Activated CD8-positive, alpha-beta memory T cell treated with anti-CD3 and anti-CD28 coated beads, Interleukin-2, amount 50 U/mL, for 24 hours (primary cell): ENCODE results near the gene WDFY2.
A peak's percentile ranks its signal among the peaks of the same experiment; 100 is the strongest.

ENCODE experiments used
- DNase-seq: peaks from one replicate; pipeline ENCODE4 v3.0.0-alpha.2; 2020; ENCODE audit errors: extremely low read depth

Gene WDFY2

DNA sequence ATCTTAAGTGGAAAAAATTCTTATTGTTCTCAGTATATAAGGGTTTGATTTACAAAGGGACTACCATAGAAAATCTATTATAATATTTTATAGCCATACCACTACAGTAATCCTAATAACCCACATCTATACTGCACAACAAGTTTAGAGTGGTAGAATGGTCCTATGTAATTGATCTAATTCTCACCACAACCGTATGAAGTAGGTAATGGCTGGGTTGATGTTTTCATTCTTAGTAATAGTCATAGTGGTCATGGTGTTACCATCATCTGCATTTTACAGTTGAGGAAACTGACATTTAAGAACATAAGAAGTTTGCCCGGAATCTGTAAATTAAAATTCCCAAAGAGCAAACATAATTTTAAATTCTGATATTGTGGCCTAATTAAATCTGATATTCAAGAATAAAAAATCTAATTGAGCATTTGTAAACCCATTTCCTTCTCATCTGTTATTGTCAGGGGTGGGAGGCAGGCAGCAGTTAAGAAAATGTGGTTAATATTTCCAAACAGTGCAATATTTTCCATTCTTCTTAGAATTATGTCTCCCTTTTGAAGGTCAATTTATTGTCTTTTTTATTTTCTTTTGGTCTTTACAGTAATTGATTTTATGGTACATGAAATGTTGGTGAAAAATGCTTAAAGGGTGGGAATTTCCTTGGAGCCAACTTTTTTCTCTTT lies 154.1 kb downstream of the WDFY2 start:
- DNase-seq = no peak

DNA sequence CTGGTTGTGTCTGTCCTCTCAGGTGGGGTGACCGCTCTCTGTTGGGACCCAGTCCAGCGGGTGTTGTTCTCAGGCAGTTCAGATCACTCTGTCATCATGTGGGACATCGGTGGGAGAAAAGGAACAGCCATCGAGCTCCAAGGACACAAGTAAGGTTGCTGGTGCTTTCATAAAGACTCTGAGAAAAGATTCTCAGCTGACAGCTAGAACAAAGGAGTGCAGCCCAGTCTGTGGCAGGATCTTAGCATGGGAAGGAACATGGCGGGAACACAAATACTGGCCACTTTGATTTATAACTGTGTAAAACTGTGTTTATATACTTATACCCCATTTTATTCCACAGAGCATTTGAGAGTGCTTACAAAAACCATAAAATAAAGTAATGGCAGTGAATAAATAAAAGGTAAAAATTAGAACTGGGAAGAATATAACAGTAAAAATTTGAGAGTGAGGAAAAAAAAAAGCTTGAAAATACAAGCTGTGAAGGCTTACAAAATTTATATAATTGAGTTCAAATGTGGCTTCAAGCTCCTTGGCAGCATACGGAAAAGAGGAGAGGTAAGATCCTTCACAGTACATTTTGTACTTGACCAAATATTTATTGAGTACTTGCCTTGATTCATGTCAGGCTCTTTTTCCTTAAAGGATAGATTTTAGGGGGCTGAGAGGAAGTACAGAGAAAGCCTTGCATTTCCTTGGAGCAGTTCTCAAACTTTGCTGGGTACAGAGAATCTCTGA lies 154.9 kb downstream of the WDFY2 start:
- no peak for DNase-seq

DNA sequence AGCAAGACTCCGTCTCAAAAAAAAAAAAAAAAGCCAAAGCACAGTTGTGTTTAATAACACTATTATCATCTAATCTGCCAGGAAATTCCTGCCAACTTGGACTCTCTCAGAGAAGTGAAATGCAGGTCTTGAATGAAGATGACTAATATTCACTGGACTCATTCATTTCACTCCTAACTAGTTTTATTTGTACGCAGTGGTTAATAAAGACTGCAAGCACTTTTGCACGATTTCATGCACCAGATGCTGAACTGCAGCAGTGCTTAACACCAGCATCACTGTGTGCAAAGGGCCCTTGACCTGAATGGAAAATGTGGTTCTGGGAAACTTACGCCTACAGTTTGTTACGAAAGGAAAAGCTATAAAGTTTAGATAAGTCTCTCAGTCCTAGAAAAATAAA lies 156.4 kb downstream of the WDFY2 start:
- DNase-seq = no peak

DNA sequence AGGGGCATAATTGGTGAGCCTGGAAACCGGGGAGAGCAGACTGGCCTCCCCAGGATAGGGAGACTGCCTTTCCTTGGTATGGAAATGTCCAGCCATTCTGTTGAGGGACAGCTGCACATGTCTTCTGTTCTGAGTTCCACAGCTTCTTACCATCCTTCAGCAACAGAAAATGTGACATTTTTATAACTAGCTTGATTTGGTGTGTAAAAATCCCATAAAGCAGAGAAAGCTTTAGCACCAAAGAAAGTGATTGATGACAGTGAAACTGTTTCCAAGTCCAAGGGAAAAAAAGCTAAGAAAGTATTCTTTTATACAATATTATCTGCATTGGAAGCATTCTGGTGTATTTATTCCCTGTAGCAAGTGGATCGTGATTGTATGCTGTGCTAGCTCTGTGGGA lies 157.8 kb downstream of the WDFY2 start:
- no peak for DNase-seq

DNA sequence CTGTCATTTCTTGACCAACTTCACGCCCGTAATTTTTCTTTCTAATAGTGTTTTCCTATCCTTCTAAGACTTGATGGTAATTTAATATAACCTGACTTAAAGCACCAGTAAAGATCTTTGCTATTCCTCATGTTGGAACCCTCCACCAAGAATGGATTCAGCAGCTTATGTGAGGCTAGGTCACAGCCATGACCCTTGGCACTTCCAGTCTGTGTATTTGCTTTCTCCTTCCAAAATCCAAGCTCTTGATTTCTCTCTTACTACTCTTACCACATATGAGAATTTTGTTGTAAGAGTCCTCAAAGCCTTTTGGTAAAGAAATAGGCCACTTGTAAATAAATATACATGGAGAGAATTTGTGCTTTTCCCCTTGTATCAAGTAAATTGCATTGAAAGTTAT lies 158.3 kb downstream of the WDFY2 start:
- DNase-seq = no peak

DNA sequence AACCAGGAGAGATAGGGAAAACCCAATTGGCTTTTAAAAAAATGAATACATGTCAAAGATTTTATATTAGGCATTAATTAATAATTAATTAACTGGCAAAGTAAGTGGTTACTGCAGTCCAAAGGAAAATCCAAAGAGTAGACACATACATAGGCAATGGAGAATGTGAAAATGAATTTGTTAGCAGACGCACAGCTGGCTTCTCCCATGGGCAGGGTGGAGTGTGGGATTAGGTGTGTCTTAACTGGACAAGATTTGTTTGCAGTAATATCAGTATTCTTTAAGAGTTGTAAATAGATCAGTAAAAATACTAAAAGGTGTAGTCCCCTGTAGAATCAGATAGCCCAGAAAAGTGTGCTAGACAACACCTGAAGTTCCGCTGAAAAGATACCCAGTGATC lies 161.0 kb downstream of the WDFY2 start:
- no peak for DNase-seq

DNA sequence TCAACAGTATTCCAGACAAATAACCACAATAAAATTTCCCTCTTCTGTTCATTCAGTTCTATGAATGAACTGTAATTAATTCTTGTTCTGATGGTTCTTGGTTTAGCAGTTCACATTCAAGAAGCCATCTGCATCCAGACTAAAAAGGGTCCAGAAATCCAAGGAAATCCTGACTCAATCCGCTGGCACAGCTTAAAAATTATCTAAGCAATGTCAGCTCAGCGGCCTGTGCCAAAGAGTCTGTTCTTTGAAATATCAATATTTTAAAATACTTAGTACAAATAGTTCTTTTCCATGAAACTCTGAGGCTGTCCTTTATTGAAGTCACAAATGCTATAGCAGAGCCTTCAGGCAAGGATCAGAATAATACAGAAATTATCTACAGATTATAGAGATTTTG lies 162.5 kb downstream of the WDFY2 start:
- DNase-seq = no peak

DNA sequence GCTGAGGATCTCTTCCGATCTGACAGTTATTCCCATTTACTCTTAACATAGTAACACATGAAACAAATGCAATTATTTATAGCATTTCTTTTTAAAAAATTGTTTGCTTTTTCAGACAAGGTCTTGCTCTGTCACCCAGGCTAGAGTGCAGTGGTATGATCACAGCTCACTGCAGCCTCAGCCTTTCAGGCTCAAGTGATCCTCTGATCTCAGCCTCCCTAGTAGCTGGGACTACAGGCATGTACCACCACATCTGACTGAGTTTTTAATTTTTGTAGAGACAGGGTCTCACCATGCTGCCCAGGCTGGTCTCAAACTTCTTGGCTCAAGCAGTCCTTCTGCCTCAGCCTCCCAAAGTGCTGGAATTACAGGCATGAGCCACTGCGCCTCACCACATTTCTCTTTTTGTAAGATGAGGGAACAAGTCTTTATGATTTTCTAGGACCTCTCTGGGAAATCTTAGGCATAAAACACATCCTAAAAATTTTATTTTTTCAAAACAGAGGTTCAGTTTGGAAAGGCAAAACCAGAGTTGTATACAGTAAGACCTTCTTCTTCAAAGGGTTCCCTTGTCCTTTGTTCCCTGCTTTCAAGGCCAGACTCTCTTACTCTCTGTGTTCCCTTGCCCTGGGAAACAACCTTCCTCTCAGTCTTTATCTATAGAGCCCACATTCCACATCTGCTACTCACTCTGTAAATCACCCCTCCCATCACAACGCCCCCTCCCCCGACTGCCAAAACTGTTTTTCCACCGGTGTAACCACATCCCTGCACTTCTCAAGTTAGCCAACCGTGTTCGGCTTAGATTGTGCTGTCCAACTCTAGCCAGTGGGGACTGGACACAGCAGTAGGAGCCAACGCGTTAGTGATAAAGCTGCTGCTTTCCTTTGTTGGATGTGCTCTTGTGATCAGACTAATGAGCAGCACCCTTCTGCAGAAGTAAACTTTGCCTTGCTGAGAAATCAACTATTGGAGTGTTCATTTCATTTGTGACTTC lies 163.5 kb downstream of the WDFY2 start:
- DNase-seq = no peak

DNA sequence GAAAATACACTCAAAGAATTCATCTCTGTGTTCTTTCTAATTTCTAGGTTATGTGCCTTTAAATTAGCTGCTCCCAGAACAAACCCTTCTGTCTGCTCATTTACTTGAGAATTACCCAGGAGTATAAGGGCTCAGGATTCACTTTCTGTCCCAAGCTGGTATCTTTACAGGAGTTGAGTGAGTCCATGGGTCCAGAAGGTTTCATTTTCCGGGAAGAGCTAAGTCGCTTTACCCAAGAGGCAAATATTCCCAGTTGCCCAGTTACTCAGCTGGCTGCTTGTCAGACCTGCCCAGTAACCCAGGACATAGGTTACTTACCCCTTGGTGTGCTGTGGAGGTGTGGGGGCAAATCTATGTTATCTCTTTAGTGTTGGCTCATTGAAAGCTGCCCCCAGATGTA lies 172.4 kb downstream of the WDFY2 start:
- DNase-seq = no peak

DNA sequence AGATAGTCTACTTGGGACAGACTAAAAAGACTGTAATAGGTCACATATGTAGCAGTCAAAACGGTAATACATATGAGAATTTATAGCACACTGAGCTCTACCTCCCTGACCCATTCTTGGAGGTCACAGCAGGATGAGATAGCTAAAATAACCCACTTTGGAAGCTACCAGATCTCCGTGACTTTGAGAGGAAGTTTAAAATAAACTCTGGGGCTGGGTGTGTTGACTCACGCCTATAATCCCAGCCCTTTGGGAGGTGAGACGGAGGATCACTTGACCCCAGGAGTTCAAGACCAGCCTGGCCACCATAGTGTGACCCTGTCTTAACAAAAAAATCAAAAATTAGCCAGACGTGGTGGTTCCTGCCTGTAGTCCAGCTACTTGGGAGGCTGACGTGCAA lies 174.4 kb downstream of the WDFY2 start:
- no peak for DNase-seq

DNA sequence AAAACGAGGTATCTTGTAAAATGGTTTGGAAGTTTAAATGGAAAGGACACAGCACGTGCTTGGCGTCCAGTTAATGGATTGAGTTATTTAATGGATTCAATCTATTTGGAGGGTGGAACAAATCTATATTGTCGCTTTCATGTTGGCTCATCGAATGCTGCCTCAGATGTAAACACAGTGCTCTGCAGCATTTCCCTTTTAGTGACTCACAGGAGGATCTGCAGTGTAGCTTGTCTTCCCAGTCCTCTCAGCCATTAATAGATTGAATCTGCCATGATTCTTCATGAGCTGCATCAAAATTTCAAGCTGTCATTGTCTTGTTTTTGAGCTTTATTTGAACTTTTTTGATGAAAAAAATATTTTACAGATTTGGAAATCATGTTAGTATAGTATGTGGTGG lies 175.0 kb downstream of the WDFY2 start:
- no peak for DNase-seq

DNA sequence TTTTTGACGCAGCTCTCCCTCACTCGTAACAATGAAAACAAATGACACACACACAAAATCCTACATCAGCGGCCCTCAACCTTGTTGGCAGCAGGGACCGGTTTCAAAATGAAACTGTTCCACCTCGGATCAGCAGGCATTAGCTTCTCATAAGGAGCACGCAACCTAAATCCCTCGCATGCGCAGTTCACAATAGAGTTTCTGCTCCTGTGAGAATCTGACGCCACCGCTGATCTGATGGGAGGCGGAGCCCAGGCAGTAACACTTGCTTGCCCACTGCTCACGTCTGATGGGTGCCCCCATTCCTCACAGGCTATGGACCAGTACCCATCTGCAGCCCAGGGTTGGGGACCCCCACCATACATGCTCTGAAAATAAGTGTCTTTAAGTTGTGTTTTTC lies 176.3 kb downstream of the WDFY2 start:
- no peak for DNase-seq

DNA sequence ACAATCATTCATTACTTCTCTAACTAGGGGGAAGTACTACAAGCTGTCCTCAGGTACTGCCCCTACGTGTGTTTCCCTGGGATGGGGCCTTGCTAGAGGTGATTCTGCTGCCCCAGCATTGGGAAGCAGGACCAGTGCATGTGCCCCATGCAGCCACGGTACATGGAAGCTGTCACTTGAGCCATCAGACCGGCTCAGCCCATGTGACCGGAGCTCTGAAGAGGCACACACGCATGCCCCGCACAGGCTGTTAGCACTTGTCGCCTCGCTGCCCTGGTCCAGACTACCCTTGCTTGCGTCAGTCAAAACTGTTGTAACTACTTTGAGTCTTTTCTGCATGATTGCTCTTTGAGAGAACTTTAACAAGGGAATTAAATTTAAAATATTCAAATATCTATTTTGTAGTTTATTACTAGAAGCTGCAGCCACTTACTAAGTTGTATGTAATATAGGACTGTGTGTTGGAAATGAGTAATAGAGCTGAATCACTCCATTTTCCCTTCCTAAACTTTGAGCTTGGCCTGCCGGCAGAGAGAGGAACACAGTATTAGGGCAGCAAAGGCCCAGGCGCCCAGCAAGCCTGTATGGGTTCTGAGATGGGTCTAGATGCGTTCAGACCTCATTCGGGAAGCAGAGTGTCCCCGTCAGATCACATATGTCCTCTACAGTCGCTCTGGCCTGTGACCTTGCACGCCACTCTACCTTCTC lies 177.5 kb downstream of the WDFY2 start:
- no peak for DNase-seq

DNA sequence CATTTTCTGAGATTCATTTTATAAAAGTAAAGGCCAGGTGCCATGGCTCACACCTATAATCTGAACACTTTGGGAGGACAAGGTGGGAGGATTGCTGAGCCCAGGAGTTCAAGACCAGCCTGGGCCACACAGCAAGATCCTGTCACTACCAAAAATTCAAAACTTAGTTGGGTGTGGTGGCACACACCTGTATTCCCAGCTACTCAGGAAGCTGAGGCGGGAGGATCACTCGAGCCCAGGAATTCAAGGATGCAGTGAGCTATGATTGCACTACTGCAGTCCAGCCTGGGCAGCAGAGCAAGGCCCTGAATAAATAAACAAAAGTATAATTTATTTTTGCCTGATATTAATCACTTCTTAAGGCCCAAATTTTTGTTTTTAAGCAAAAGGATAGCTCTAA lies 179.2 kb downstream of the WDFY2 start:
- no peak for DNase-seq

DNA sequence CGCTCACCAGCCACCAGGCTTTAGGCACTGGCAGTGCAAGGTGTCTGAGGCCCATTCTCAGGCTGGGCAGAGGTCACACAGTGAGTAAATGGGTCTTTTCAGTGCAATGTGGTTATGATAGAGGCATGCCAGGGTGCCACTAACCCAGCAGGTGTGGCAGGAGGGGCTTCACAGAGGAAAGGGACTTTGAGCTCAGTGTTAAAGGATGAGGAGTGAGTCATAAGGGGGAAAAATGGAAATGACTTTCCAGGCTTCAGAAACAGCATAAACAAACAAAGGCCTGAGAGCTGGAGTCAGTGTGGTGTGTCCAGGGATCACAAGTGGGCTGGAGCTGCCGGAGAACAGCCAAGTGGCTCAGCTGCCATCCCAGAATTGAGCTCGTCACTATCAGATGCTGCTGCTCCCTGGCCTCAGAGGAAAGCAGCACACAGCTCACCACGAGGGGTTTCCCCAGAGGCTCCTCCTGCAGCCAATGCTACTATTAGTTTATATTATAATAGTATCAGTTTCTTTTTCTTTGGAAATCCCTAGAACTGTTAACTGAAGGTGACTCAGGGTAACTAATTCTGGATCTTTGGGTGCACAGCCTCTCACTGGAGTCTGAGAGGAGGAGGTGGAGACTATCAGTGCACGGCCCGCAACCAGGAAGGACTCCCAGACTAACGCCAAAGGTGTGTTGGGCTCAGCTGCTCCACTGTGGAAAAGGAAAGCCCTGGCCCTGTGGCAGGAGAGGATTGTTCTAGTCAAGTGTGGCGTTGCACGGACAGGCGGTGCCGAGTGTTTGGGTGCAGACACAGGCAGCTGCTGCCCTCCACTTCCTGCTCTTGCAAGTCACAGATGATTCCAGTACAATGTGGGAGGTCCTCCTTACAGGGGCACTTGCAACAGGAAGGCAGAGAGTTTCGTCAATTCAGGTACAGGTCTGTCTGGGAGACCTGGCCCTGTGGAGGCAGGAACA lies 180.2 kb downstream of the WDFY2 start:
- DNase-seq = peak; percentile 33

DNA sequence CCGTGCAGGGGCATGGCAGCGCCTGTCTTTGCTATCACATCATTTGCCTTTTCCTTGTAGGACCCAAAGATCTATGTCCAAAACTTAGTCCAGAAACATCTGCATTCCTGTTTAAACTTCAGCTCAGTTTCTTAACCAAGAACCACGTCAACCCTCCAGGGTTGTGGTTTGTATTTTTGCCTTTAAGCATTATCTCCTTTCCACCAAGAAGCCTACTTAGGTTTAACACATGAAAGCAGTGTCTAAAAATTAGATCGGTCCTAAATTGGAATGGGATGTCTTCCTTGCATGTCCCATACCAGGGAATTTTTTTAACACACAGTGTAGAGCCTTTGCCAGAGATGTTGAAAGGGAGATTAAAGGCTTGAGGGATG lies 180.9 kb downstream of the WDFY2 start:
- no peak for DNase-seq

DNA sequence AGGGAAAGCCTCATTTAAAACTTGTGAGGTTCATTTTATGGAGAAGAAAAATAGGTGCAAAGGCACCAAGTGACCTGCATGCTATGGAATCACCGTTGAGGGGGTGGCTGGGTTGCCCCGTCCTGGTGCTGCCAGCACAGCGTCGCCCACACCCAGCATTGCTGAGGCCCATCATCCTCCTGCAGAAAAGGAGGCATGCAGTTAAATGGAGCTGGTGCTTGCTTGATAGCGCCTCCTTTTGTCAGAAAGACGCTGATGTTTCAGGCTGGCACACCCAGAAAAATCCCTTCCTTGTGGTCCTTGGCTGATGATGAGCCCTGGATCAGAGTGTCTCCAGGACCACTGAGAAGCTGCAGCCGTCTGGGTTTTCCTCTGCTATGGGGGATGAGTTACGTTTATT lies 182.8 kb downstream of the WDFY2 start:
- DNase-seq = no peak

DNA sequence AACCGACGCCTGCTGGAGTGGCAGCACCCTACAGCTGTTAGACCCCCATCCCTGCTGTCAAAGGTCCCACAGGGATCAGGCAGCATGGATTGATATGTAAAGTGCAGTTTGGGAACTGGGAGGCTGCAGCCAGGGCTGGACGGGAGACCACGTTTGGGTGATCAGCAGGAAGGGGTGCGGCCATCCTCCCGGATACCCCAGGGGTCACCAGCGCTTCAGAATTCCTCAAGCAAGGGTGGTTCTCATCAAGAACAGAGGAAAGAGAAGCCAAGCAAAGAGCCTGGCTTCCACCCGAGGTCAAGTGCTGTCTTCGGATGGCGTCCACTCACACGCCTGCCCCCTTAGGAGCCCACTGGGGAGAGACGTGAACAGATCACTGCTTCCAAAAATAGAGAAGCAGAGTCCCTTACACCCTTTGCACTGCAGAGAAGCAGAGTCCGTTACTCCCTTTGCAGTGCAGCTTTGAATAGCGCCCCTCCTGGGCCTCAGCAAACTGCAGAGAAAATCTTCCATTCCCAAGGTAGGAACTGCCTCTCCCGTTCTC lies 184.2 kb downstream of the WDFY2 start:
- no peak for DNase-seq

DNA sequence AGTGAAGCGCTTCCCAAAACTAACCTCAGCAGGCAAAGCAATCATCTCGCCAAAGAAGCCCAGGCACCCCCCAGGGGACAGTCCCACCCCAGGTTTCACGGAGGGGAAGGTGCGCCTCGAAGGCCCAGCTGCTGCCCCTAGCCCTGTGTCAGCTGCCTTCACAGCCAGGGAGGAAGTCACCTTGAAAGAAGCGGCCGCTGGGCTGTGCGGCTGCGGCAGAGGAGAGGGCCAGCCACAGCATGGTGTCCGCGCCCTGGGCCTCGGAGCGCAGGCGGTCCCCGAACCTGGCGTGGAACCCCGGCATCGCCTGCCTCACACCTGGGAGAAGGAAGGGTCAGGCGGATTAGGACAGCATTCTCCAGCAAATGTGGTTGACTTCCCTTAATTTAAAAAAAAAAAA lies 184.7 kb downstream of the WDFY2 start:
- no peak for DNase-seq

DNA sequence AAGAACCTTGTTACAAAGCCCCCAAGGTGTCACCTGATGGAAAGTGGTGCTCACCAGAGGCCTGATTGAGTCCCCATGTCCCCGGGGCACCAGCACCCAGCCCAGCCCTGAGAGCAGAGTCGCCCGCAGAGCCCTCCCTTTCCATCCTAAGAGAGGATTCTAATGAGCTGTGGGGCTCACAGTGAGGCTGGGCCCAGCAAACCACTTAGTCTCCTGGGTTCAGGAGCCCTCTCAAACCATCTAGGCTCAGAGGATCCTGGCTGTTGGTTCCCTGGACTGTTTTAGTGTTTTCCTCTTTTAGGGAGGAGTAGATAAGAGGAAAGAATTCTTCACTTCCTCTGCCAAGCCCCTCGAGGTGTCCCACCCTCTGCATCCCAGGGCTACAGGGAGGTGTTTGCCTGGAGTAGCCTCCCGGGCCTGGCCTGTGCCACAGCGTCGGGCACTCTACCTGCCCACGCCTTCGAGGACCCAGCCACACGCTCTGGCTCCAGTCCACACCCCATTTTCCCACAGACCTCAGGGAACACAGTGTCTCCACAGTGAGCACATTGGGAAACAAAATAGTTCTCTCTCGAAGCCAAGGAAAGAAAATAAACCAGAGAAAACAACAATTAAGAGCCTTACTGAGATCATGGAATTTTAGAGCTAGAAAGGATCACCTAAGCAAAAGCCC lies 185.3 kb downstream of the WDFY2 start:
- DNase-seq = no peak
